ENCODE measurements around the gene VSTM2B. TPM values are rescaled to one million over a fixed set of nuclear protein-coding genes. Genes with fewer than 3 reads are reported as not detected.

The VSTM2B gene
- total RNA-seq, 1 experiment from 2014 or later = 0.31 TPM

GRCh38 chr19:29549105-29550070, 23.6 kb downstream of the VSTM2B start:
- Histone ChIP-seq H2BK20ac (ENCODE audit: low read depth, low read length, poor library complexity, severe bottlenecking) (no peak overlapping the region), H2BK120ac (ENCODE audit: low read depth, low read length, poor library complexity, severe bottlenecking) (no peak overlapping the region), H3K23me2 (ENCODE audit: insufficient read length, low read depth, low read length, poor library complexity, severe bottlenecking) (no peaks in the 10 kb centered on the region), H3K9me3 (ENCODE audit: control insufficient read depth, low read depth, low read length) (no peaks in the 10 kb centered on the region), H2BK15ac (ENCODE audit: low read depth, low read length) (no peak overlapping the region), H2AFZ (ENCODE audit: low read length) (no peak overlapping the region), H3K79me2 (ENCODE audit: insufficient read depth, low read length) (no peaks in the 10 kb centered on the region), H3K27ac (ENCODE audit: insufficient read length, low read depth, low read length) (no peak overlapping the region), H3K4me1 (ENCODE audit: insufficient read depth, low read length) (no peaks in the 10 kb centered on the region), H4K20me1 (ENCODE audit: control insufficient read depth, insufficient read depth, insufficient read length) (no peaks in the 10 kb centered on the region), H3K23ac (ENCODE audit: insufficient read length, low read depth, low read length) (no peak overlapping the region), H2BK5ac (ENCODE audit: insufficient read length, low read length) (no peak overlapping the region), H3T11ph (ENCODE audit: low read length) (no peak overlapping the region), H4K5ac (ENCODE audit: insufficient read length, low read depth, low read length) (no peak overlapping the region), H3K56ac (ENCODE audit: insufficient read length, low read depth, low read length) (no peak overlapping the region), H3K4ac (ENCODE audit: low read depth, low read length) (no peak overlapping the region), H4K8ac (replicated peaks; ENCODE audit: insufficient read length, low read depth, low read length) (no peak overlapping the region), H2BK12ac (ENCODE audit: insufficient read length, low read depth, low read length) (no peak overlapping the region), H3K9ac (ENCODE audit: extremely low read depth, insufficient read length, low read length) (no peak overlapping the region), H3K14ac (ENCODE audit: insufficient read depth, low read length) (peak overlapping the region; percentile 25; the same call in 1 of the 2 replicates), H3K18ac (ENCODE audit: insufficient read length, low read depth, low read length) (no peak overlapping the region), H3K79me1 (ENCODE audit: insufficient read depth, low read depth, low read length, poor library complexity, severe bottlenecking) (no peaks in the 10 kb centered on the region), H2AK5ac (ENCODE audit: insufficient read length, low read length) (no peak overlapping the region), H3K4me2 (ENCODE audit: insufficient read depth, insufficient read length, low read length) (no peak overlapping the region), H4K91ac (ENCODE audit: insufficient read length, low read depth, low read length) (no peak overlapping the region), H3K27me3 (ENCODE audit: insufficient read depth, low read length) (no peaks in the 10 kb centered on the region)
- WGBS (ENCODE audit: extremely low coverage, insufficient read length, low lambda C conversion rate) = no CpG with 5 or more reads among the region's 9 CpGs
- Mint-ChIP-seq H3K27me3 (ENCODE audit: low read depth) (peaks cover 19% of the 10 kb centered on the region), H3K36me3 (ENCODE audit: insufficient read depth in 1 of 3, low read depth in 3 of 3) (peaks cover 5 to 6% (median 6%) of the 10 kb centered on the region in 3 experiments; a peak in 3 of 7 replicates), H3K27ac (no peak overlapping the region), H3K9me3 (peaks cover 16 to 18% of the 10 kb centered on the region in 2 experiments; a peak in 4 of 5 replicates), H3K4me3 (no peak overlapping the region), H3K4me1 (peaks cover 6 to 11% of the 10 kb centered on the region in 2 experiments)
- DNase-seq = peak; percentile 12
- TF ChIP-seq CTCF (conservative IDR thresholded peaks at IDR 0.05) = no peak
